Renal cortex interstitium (tissue), 11 donors: ENCODE data around the gene MFAP1. TPM values are rescaled to one million over a fixed set of nuclear protein-coding genes. Genes with fewer than 3 reads are reported as not detected.

Experiments used
- DNase-seq, 11 donors: peaks; one replicate each; pipeline ENCODE4 v3.0.0-alpha.2; 2013; ENCODE audit warnings: low read depth in 9 of 11, low spot score in 4 of 11; ENCODE audit errors: extremely low read depth in 1 of 11
- polyA plus RNA-seq, 3 donors: library from polyadenylated mRNA; unstranded; fragments of 120-200 nt; gene quantifications; one replicate each; pipeline ENCODE4 v1.2.1, GENCODE V29; 2013; ENCODE audit not compliant: insufficient read length in 3 of 3

Gene MFAP1
- polyA plus RNA-seq, 3 donors = 59.0 to 73.7 (median 69.7) TPM

DNA sequence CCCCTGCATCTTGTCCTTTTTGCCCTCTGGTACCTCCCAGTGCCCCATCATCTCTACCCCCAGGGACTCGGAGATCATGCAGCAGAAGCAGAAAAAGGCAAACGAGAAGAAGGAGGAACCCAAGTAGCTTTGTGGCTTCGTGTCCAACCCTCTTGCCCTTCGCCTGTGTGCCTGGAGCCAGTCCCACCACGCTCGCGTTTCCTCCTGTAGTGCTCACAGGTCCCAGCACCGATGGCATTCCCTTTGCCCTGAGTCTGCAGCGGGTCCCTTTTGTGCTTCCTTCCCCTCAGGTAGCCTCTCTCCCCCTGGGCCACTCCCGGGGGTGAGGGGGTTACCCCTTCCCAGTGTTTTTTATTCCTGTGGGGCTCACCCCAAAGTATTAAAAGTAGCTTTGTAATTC is 30.8 kb downstream of the MFAP1 start:
- no peak for DNase-seq

DNA sequence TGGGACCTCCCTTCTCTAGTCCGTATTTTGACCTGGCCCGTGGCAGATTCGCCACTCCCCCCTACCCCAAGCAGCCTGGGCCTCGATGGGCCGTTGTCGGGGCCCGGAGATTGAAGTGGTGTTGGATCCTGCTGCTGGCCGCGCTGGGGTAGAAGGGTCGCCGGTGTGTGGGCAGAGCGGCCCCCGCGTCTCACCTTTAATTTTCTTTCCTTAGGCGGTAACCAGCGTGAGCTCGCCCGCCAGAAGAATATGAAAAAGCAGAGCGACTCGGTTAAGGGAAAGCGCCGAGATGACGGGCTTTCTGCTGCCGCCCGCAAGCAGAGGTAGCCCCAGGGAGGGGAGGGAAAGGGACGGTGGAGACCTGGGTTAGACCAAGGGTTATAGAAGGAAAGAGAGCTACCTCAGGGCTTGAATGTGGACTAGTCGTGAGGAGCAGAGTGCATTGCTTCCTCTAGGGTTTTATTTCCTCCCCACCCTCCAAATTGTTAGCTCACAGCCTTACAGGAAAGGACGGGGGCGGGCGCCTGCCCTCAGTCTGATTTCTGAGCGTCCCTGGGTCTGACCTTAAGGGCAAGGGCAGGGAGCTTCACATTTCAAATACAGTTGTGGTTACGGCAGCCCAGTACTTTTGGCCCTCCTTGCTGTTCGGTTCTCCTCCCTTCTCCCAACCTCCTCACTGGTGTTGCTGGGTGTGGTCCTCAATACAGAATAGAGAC is 31.6 kb downstream of the MFAP1 start:
- DNase-seq = no peak

DNA sequence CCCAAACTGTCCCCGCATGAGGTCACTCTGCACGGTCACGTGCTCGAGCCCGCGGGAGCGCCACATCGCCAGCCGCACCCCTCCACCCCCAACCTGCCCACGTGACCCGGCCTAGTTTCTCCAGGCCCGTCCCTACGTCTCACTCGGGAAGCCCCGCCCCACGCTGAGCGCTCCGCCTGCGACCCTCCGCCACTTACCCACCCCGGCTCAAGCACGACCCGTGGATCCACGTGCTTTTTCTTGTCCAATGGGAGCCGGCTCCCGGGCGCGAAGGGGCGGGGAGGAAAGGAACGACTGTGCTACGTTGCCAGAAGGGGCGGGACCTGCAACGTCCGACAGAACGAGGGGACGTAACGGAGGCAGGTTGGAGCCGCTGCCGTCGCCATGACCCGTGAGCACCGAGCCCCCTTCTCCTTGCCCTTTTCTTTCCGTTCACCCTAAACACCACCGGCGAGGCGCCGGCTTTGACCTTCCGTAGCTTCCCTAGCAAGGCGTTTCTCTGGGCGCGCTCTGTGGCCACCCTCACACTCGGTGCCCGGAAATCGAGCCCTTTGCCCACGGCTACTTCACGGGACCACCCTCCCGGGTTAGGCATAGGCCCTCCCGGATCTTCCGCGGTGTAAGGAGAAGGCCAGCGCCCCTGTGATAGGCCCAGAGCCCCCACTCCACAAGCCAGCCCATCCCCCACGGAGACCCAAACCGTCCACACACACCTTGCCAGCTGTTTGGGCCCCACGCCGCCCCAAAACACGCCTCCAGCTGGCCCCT is 32.3 kb downstream of the MFAP1 start, which contains the start of gene SERF2:
Gene SERF2, plus strand, starts transcription at position 328 of the 768 bp plus-strand sequence. Its CDS starts 57 bp downstream, at position 385.
- DNase-seq = peak; percentile 97 to 100 (median 99)

DNA sequence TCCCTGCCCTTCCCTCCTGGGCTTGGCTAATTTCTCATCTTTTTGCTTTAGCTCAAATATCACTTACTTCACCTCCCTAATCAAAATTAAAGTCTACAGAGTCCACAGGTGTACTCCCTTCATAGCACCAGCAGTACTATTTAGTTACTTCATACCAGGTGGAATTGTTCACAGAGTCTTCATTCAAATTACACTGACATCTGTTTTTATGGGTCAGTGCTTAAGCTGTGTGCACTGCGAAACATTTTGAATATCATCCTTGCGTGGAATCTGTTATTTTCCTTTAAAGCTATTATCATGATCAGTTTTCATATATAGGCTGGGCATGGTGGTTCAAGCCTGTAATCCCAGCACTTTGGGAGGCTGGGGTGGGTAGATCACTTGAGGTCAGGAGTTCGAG is 35.1 kb downstream of the MFAP1 start:
- DNase-seq = no peak

DNA sequence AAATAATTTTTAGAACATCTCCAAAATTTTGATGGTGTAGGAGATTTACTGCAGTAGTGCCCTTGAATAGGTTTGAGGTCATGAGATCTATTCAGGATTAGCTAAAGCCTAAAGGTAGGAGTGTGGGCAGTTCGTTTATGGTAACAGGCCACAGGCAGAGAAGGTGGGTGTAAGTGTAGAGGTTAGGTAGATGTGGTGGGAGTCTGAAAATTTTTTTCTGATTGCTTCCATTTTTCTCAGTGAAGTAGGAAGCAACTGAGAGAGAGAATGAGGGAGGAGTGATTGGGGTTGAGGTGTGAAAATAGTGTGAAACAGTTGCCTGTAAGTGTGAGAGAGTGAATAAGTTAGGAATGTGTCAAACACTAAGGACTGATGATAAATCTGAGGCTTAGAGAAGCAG is 45.5 kb downstream of the MFAP1 start:
- no peak for DNase-seq

DNA sequence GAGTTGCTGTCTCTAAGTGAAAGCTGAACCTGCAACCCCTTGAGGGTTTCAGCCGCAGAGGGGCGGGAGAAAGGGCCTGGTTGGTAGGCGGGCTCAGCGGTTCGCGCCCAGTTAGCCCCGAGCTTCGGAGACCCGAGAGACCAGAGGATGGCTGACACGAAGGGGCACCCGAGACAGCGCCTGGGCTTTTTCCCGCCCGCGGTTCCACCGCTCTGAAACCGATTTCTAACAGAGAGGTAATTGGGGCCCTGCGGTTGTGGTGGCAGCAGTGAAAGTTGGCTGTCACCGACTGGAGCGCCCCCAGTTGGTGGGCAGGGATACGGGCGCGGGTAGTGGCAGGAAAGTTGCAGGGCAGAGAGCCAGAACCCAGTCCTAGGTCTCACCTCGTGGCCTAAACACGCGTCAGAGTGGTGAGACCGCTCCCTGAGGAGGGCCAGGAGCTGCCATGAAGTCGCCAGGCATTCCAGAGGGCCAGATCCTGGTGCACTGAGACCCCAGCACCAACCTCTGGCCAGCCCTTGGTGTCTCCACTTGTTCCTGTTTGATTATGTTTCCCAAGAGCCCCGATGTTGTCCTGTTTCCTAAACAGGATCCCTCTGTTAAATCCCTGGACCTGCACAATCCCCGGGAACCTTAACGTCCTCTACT is 47.1 kb downstream of the MFAP1 start:
- peak in 1 of 11 donors; percentile 50 for DNase-seq

DNA sequence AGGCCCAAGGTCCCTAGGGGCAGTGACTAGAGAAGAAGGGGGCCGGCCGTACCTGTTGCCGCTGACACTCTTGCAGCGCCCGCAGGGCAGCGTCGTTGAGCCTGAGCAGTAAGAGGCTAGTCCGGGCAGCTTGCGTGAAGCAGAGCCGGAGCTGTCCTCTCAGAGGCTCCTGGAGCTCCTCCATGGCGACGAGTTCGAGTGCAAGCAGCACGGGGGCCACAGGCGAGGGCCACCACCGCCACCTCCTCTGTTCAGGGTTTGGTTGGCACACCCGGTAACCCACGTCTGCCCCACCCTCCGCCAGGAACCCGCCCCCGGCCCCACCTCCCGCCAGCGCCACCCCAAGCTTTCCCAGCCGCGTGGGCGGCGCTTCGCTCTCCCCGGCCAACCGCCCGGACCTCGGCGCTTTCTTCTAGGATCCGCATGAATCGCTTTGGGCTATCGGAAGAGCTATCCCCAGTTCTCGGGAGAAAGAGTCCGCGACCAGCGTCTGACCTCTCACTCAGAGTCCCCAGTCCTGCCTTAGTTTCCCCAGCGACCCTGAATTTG is 47.7 kb downstream of the MFAP1 start, which contains the start of gene ELL3:
Gene ELL3, minus strand, starts transcription at position 249 of the 549 bp plus-strand sequence. Its CDS starts 65 bp downstream, at position 184.
- no peak for DNase-seq

DNA sequence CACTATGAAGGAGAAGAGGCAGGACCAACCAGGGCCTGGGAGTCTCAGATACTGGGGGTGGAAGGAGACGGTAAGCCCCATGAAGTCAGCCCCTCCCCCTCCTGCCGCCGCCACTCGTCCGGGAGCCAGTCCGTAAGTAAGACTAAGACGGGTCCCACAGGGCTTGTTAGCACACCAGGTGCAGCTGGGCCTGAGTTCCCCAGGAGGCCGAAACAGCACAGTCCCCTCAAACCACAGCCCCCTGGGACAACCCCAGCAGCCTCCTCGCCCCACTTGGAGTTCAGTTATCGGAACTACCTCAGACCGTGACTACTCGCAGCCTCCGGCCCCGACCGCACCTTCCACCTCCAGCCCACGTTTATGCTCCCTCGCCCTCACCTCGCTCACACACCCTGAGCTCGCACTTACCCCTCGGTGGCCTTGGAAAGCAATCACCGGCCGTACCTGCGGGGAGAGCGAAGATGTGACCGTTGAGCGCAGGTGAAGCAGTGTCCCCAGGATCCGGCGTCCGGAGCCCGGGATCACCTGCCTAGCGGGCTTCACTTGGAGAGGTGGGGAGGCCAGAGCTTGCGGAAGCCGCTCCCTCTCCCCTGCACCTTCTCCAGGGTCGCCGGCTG is 48.3 kb downstream of the MFAP1 start:
- no peak for DNase-seq

DNA sequence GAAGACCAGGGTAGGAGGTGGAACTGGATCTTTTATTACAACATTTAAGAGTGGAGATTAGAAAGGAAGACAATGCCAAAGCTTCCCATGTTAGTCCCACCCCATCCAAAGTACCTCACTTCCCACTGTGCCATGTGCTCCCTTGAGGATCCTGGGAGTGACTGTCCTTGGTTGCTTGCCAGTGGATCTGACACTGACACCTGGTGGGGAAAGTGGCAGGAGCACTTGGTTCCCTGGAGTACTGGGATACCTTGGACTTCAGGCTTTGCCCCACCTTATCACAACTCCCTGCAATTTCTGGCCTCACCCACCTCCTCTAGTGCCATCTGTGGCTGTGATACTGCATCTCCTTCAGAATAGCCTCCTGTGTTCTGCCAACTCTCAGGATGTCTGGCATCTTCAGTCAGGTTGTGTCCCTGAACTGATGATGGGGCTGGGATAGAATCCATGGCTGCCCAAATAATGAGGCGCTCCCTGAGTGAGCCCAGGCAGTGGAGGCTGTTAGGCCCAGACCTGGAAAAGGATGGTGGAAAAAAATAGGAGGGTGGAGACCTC is 49.0 kb downstream of the MFAP1 start:
- peak in 1 of 11 donors; percentile 17 for DNase-seq

DNA sequence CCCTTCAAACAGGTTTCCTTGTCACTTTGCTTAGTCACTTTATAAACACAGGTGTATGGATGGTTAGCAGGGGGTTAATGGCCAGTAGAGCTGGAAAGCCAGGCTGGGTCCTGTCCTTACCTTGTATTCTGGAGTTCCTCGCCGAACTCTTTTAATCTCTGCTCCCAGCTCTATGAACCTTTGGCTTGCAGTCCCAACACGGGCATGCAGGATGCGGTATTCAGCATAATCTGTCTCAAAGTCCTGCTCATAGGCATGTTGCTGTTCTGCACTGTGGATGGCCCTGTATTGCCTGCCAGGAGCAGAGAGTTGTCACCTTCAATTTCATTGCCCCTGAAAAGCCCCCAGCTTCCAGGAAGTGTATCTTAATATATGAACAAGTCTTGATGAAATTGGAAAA is 50.4 kb downstream of the MFAP1 start:
- no peak for DNase-seq

DNA sequence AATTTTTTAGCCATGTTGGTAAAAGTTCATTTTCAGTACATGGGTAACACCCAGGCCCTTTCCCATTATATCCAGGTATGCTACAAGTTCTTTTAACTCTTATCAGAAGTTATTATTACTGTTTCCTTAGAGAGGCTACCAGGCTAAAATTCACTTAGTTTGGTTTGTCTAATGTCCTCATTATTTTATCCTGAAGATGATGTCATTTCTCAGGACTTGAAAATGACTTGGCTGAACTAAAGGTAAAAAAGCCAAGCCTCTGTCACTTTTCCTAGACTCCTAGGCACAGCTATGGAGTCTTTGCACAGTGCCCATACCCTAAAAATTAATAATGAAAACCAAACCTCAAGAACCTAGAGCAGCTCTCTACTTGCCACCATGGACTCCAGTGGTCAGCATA is 51.9 kb downstream of the MFAP1 start:
- no peak for DNase-seq

DNA sequence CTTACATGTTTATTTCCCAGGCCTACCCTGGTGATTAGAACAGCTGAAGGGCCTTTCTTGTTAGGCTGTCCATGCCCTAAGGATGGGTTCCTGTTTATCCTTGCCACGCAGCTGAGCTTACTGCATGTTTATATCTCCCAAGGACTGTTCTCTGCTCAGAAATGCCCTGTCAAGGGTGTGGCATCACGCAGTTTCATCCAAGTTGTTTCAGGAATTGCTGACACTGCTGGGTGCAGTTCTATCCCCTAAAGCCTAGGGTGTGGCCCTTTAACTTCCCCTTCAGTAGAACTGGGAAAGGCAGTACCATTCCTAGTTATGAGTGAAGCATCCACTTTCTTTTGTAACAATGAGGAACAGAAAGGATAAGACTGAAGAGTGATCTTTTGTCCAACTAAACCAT is 52.7 kb downstream of the MFAP1 start:
- DNase-seq = no peak

DNA sequence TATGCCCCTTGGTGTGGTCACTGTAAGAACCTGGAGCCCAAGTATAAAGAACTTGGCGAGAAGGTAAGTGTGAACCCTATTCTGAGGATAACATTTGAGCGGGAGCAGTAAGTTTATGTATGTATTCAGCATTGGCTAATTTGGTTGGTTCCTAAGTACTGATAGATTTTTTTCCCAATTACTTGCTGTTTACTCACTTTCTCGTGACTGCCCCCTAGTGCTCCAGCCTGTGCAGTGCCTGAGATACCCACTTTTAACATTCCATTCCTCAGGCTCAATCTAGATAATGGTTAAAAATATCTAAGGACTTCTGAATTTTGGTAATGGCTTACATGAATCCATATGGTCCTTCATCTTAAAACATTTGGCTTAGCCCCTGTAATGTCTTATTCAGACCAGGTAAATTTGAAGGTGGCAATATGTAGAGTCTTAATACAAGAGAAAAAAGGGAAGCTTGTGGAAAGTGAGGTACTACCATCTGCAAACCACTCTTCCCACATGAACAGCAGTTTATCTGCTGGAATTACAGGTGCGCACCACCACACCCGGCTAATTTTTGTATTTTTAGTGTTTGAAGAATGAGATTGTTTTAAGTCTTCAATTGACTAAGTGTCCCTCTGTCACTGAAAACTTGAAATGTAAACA is 54.8 kb downstream of the MFAP1 start:
- peak in 5 of 11 donors; percentile 7 to 45 (median 31) for DNase-seq

DNA sequence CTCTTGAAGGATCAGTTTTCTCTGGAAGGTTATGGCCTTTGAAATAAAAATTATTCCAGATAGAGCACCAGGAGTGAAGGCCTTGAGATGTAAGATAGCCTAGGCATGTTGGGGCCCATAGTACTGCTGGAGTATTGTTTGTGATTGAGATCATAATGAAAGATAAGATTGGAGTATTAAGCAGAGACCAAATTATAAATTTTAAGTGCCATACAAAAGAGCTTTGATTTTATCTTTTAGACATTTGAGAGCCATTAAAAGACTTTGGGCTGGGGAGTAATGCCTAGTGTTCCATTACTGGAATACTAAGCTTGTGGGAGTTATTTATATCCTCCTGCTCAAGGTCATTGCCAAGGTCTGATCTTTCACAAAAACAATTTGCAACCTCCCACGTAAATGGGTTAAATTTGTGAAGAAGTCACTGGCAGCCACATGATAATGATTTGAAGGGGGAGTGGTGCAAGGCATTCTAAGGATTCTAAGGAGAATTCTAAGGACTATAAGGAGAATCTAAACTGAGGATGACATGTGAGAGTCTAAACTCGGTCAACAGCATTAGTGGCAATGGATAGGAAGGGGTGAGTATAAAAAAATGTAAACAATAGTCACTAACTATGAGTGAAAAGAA is 60.6 kb downstream of the MFAP1 start:
- no peak for DNase-seq

DNA sequence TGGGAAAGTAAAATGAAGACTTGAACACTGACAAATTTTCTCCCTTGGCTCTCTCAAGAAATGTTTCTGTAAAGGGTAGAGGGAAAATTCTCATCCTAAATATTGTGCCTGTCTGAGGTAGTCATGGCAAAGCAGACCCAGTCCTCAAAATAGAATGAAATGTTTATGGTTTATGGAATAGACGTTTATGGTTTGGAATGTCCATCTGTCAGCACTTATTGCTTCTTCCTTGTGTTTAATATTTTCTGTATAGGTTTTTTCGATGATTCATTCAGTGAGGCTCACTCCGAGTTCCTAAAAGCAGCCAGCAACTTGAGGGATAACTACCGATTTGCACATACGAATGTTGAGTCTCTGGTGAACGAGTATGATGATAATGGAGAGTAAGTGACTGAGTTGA is 61.7 kb downstream of the MFAP1 start:
- DNase-seq = no peak
